PC-9 (cell line): Measurements from ENCODE around the gene SEPTIN6.

ENCODE experiments used
- EZH2 ChIP-seq: fragments of 200-600 bp; sonication (generic); IDR thresholded peaks from 2 replicates; pipeline ENCODE4 v1.8.0; 2017; ENCODE audit warnings: antibody characterized with exemption, low read depth
- TF ChIP-seq, protein P1 (sequence below): fragments of 200-600 bp; sonication (generic); conservative IDR thresholded peaks from 2 replicates; pipeline ENCODE4 v1.6.1; 2017; ENCODE audit warnings: mixed run types, antibody characterized with exemption, mild to moderate bottlenecking, moderate library complexity

DNA sequence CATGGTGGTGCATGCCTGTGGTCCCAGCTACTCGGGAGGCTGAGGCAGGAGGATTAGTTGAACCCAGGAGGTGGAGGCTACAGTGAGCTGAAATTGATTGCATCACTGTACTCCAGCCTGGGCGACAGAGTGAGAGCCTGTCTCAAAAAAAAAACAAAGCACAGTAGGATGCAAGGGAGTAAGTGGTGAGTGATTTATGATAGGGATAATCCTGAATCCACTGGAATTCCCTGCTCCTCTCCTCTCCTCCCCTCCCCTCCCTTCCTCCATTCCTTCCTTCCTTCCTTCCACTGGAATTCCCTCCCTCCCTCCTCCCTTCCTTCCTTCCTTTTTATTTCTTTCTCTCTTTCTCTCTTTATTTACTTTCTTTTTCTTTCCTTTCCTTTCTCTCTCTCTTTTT is 45.9 kb downstream of the SEPTIN6 start:
- TF ChIP-seq, protein P1, sequence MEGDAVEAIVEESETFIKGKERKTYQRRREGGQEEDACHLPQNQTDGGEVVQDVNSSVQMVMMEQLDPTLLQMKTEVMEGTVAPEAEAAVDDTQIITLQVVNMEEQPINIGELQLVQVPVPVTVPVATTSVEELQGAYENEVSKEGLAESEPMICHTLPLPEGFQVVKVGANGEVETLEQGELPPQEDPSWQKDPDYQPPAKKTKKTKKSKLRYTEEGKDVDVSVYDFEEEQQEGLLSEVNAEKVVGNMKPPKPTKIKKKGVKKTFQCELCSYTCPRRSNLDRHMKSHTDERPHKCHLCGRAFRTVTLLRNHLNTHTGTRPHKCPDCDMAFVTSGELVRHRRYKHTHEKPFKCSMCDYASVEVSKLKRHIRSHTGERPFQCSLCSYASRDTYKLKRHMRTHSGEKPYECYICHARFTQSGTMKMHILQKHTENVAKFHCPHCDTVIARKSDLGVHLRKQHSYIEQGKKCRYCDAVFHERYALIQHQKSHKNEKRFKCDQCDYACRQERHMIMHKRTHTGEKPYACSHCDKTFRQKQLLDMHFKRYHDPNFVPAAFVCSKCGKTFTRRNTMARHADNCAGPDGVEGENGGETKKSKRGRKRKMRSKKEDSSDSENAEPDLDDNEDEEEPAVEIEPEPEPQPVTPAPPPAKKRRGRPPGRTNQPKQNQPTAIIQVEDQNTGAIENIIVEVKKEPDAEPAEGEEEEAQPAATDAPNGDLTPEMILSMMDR, result no peak
- TF ChIP-seq EZH2, result no peak
